Peyer's patch (tissue), 4 donors: Measurements from ENCODE around the gene GCFC2.

Source experiments
- POLR2A ChIP-seq, 2 donors: fragments of 450-650 bp; IDR thresholded peaks; one replicate each; pipeline ENCODE4 v1.5.1; 2017; ENCODE audit warnings: antibody characterized with exemption in 2 of 2, mild to moderate bottlenecking in 2 of 2, moderate library complexity in 2 of 2
- TF ChIP-seq, protein P1 (sequence below), 6 experiments: fragments of 450-650 bp in 4 of 6; fragments of 200-600 bp in 2 of 6; sonication (generic) in 1 of 6; IDR thresholded peaks; one replicate each; pipeline ENCODE4 v1.5.1; 2017 to 2019; ENCODE audit warnings: antibody characterized with exemption in 6 of 6, mild to moderate bottlenecking in 3 of 6, moderate library complexity in 1 of 6

DNA sequence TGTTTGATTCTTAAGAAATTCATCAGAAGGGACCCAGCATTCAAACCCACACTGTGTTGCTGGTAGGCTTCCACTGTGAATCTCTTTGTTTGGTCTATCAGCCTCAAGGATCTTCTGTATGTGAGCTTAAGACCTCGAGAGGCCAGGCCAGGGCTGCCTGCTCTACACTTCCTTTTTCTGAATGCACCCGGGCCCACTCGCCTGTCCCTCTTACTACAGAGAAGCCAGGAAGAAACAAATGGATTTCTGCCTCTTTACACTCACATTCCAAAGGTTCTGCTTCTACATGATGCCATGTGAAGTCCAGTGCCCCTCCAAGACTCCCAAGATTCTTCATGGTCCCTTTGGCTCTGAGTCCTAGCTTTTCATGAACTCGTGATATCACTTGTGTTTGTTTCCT, 89.5 kb downstream of the GCFC2 start:
- TF ChIP-seq, protein P1, sequence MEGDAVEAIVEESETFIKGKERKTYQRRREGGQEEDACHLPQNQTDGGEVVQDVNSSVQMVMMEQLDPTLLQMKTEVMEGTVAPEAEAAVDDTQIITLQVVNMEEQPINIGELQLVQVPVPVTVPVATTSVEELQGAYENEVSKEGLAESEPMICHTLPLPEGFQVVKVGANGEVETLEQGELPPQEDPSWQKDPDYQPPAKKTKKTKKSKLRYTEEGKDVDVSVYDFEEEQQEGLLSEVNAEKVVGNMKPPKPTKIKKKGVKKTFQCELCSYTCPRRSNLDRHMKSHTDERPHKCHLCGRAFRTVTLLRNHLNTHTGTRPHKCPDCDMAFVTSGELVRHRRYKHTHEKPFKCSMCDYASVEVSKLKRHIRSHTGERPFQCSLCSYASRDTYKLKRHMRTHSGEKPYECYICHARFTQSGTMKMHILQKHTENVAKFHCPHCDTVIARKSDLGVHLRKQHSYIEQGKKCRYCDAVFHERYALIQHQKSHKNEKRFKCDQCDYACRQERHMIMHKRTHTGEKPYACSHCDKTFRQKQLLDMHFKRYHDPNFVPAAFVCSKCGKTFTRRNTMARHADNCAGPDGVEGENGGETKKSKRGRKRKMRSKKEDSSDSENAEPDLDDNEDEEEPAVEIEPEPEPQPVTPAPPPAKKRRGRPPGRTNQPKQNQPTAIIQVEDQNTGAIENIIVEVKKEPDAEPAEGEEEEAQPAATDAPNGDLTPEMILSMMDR (IDR thresholded peaks at IDR 0.05) = no peak
- TF ChIP-seq POLR2A (IDR thresholded peaks at IDR 0.05) = no peak
